PFSK-1 (cell line): ENCODE data around the gene GOLGA6D.

ENCODE experiments used
- FOXP2 ChIP-seq: optimal IDR thresholded peaks from 2 replicates; pipeline ENCODE3; 2011; ENCODE audit warnings: borderline replicate concordance, control low read depth, inconsistent platforms; ENCODE audit not compliant: insufficient read depth; ENCODE audit errors: extremely low read length, extremely low read depth
- POLR2AphosphoS5 ChIP-seq: IDR thresholded peaks from 2 replicates; pipeline ENCODE4 v1.6.1; 2012; ENCODE audit warnings: low read depth, mild to moderate bottlenecking, control low read depth, low read length, moderate library complexity
- SIN3A ChIP-seq: IDR thresholded peaks from 2 replicates; pipeline ENCODE4 v1.6.1; 2012; ENCODE audit warnings: mild to moderate bottlenecking, low read length, moderate library complexity, borderline replicate concordance; ENCODE audit not compliant: insufficient read depth
- TAF1 ChIP-seq: IDR thresholded peaks from 2 replicates; pipeline ENCODE4 v1.6.1; 2012; ENCODE audit warnings: low read length, control low read depth, borderline replicate concordance; ENCODE audit not compliant: insufficient read depth
- TF ChIP-seq, protein P1 (sequence below), 2 experiments: IDR thresholded peaks; 2 replicates each; pipeline versions ENCODE4 v1.6.1 to v1.8.0; 2011 to 2012; ENCODE audit warnings: low read depth in 2 of 2, low read length in 2 of 2, control low read depth in 1 of 2, inconsistent platforms in 1 of 2, mild to moderate bottlenecking in 1 of 2, moderate library complexity in 1 of 2; ENCODE audit not compliant: insufficient read depth in 1 of 2

The GOLGA6D gene

DNA sequence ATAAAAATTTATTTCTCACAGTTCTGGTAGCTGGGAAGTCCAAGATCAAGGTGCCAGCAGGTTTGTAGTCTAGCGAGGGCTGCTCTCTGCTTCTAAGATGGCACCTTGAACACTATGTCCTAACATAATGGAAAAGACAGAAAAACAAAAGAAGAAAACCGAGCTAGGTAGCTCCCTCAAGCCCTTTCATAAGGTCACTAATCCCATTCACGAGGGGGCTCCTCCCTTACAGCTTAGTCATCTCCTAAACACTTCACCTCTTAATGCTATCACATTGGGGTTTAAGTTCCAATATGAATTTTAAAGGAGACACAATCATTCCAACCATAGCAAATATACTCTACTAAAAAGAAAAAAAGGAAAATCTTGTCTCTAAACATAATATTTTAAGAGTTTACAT is 23.6 kb downstream of the GOLGA6D start:
- TF ChIP-seq, protein P1, sequence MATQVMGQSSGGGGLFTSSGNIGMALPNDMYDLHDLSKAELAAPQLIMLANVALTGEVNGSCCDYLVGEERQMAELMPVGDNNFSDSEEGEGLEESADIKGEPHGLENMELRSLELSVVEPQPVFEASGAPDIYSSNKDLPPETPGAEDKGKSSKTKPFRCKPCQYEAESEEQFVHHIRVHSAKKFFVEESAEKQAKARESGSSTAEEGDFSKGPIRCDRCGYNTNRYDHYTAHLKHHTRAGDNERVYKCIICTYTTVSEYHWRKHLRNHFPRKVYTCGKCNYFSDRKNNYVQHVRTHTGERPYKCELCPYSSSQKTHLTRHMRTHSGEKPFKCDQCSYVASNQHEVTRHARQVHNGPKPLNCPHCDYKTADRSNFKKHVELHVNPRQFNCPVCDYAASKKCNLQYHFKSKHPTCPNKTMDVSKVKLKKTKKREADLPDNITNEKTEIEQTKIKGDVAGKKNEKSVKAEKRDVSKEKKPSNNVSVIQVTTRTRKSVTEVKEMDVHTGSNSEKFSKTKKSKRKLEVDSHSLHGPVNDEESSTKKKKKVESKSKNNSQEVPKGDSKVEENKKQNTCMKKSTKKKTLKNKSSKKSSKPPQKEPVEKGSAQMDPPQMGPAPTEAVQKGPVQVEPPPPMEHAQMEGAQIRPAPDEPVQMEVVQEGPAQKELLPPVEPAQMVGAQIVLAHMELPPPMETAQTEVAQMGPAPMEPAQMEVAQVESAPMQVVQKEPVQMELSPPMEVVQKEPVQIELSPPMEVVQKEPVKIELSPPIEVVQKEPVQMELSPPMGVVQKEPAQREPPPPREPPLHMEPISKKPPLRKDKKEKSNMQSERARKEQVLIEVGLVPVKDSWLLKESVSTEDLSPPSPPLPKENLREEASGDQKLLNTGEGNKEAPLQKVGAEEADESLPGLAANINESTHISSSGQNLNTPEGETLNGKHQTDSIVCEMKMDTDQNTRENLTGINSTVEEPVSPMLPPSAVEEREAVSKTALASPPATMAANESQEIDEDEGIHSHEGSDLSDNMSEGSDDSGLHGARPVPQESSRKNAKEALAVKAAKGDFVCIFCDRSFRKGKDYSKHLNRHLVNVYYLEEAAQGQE (IDR thresholded peaks at IDR 0.05; ENCODE audit: insufficient read depth in 1 of 2, low read depth in 2 of 2, low read length in 2 of 2): no peak
- TF ChIP-seq FOXP2 (no peak), SIN3A (no peak), POLR2AphosphoS5 (no peak), TAF1 (no peak)

DNA sequence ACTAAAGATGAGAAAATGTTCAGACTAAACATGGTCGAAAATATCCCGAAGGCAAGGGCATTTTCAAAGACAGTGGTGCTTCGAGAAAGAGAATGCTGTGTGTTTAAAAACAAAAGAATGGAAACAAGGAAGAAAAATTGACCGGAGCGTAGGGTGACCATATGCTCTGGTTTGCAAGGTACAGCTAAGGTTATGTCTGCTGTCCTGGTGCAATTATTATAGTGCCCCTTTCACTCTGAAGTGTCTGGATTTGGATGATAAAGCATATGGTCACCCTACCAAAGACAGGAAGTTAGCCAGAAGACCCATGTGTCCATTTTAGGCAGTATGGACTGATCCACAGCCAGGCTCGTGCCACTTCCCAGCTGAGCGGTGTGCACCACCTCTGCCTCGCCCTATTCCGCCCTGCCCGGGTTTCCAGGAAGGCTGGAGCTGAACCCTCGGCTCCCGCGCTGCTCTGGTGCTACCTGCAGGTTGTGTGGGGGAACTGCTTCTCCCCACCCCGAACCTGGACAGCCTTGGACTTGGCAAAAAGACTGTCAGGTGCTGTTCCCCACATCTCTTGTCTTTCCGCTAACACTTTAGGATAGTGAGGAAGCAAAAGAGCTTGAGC is 25.2 kb downstream of the GOLGA6D start:
- TF ChIP-seq POLR2AphosphoS5 (no peak), FOXP2 (no peak), SIN3A (no peak), TAF1 (no peak)
- TF ChIP-seq, protein P1 (IDR thresholded peaks at IDR 0.05; ENCODE audit: insufficient read depth in 1 of 2, low read depth in 2 of 2, low read length in 2 of 2): no peak

DNA sequence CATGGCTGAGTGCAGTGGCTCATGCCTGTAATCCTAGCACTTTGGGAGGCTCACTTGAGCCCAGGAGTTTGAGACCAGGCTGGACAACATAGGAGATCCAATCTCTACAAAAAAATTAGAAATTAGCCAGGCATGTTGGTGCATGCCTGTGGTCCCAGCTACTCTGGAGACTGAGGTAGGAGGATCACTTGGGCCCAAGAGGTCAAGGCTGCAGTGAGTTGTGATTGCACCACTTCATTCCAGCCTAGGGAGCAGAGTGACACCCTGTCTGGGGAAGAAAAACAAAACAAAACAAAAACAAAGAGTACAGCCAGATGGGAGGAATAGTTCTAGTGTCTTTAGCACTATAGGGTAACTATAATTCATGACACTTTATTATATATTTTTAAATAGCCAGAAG is 27.1 kb downstream of the GOLGA6D start:
- no peak for TF ChIP-seq FOXP2

DNA sequence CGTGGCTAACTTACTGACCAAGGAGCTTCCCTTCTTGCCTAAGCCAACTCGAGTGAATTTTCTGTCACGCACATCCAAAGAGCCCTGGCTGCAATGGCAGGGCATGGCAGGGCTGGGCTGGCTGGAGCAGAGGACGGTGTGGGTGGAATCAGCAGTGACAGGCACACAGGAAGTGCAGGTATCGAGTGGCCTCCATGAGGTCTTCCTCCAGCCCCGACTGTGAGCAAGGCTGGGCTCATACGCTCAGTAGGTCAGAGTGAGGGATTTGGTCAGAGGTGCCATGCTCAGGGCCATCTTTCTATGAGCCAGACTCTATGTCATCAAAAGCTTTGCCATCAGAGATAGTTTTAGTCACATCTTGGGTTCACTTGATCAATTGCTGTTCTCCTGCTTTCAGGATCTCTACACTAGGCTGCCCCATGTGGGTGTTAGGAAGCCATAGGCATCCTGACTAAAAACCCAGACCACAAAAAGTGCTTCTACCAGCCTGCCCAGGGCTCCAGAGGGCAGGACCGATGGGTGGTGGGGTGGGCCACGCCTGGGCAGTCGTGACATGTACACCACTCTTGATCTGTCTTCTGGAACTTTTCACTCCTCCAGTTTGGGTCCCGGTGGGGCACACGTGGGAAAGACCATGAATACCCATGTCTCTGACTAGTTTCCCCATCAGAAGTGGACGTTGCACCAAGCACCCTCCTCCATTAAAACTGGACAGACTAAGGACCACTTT is 30.6 kb downstream of the GOLGA6D start:
- TF ChIP-seq TAF1: no peak
- no peak for TF ChIP-seq FOXP2
- TF ChIP-seq SIN3A: no peak
- no peak for TF ChIP-seq POLR2AphosphoS5
- TF ChIP-seq, protein P1 (IDR thresholded peaks at IDR 0.05; ENCODE audit: insufficient read depth in 1 of 2, low read depth in 2 of 2, low read length in 2 of 2): no peak

DNA sequence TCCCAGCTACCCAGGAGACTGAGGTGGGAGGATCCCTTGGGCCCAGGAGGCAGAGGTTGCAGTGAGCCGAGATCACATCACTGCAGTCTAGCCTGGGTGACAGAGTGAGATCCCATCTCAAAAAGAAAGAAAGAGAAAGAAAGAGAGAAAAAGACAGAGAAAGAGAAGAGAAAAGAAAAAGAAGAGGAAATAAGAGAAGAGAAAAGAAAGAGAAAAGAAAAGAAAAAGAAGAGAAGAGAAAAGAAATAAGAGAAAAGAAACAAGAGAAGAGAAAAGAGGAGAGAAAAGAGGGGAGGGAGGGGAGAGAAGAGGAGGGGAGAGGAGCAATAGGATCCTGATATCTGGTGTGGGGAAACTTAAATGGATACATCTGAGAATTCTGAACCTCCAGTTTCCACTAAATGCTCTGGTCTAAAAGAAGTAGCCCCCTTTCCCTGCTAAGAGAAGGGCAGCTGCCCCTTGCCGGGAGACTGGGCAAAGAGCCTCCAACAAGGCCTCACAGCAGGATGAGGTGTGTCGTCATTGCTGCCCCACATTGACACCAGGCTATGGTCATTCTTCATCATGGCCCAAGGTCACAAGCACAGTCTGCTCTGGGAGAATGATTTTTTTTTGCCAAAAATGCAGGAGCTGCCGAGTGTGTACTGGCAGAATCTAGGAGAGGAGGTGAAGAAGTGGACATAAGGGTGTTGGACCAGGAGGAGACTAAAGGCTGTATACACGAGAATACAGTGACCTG is 32.1 kb downstream of the GOLGA6D start:
- TF ChIP-seq POLR2AphosphoS5: no peak

DNA sequence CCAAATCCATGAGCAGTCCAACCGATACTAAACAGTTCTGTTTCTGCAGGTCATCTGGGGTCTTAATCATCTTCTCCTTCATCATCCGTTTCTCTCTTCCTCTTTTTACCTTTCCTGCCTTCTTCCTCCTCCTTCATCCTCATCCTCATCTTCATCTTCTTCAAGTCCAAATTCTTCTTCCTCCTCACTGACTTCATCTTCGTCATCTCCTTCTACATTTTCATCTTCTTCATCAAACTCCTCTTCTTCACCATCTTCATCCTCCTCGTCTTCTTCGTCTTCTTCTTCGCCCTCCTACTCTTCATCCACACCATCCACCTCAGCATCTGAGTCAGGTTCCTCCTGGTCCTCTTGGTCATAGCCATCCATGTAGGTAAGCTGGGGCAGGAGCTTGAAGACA is 39.1 kb downstream of the GOLGA6D start:
- no peak for TF ChIP-seq FOXP2
- no peak for TF ChIP-seq POLR2AphosphoS5
- TF ChIP-seq, protein P1 (IDR thresholded peaks at IDR 0.05; ENCODE audit: insufficient read depth in 1 of 2, low read depth in 2 of 2, low read length in 2 of 2): no peak
- TF ChIP-seq TAF1: no peak
- TF ChIP-seq SIN3A: no peak
